Endodermal cell (in vitro differentiated cells): ENCODE measurements around the gene RABL3. TPM values are rescaled to one million over a fixed set of nuclear protein-coding genes. Genes with fewer than 3 reads are reported as not detected.

Experiments
- DNase-seq: peaks from one replicate; pipeline ENCODE4 v3.0.0-alpha.2; 2017
- H3K27ac ChIP-seq: 2 replicates; pipeline ENCODE4 v1.5.1; 2013; ENCODE audit warnings: mild to moderate bottlenecking, low read depth, low read length, moderate library complexity
- H3K27me3 ChIP-seq: 2 replicates; pipeline ENCODE4 v1.6.1; 2013; ENCODE audit warnings: mild to moderate bottlenecking, low read length, moderate library complexity; ENCODE audit not compliant: insufficient read depth, control insufficient read depth, poor library complexity, severe bottlenecking
- H3K36me3 ChIP-seq: 2 replicates; pipeline ENCODE4 v1.7.0; 2013; ENCODE audit warnings: mild to moderate bottlenecking, low read length, moderate library complexity; ENCODE audit not compliant: control insufficient read depth, insufficient read depth
- H3K4me1 ChIP-seq: one replicate; pipeline ENCODE4 v1.7.0; 2013; ENCODE audit warnings: low read length; ENCODE audit not compliant: control insufficient read depth, insufficient read depth
- H3K4me3 ChIP-seq: 2 replicates; pipeline ENCODE4 v1.5.1; 2013; ENCODE audit warnings: mild to moderate bottlenecking, low read length, moderate library complexity
- H3K9ac ChIP-seq: 2 replicates; pipeline ENCODE4 v1.6.1; 2013; ENCODE audit warnings: mild to moderate bottlenecking, low read length, moderate library complexity; ENCODE audit not compliant: poor library complexity, severe bottlenecking; ENCODE audit errors: extremely low read depth
- H3K9me3 ChIP-seq: 2 replicates; pipeline ENCODE4 v1.6.1; 2013; ENCODE audit warnings: mild to moderate bottlenecking, low read length, moderate library complexity; ENCODE audit not compliant: control insufficient read depth
- H3K27ac Mint-ChIP-seq: 2 replicates; pipeline ENCODE4 v1.8.0; 2020; ENCODE audit warnings: mixed read lengths
- H3K27me3 Mint-ChIP-seq: 2 replicates; pipeline ENCODE4 v1.8.0; 2021; ENCODE audit warnings: mild to moderate bottlenecking, mixed read lengths; ENCODE audit not compliant: insufficient read depth
- H3K36me3 Mint-ChIP-seq: 2 replicates; pipeline ENCODE4 v1.8.0; 2020; ENCODE audit warnings: low read depth, mixed read lengths
- H3K4me1 Mint-ChIP-seq: 2 replicates; pipeline ENCODE4 v1.8.0; 2020; ENCODE audit warnings: mixed read lengths
- H3K4me3 Mint-ChIP-seq: 2 replicates; pipeline ENCODE4 v1.8.0; 2020; ENCODE audit warnings: mild to moderate bottlenecking, moderate library complexity, mixed read lengths
- H3K9me3 Mint-ChIP-seq: 2 replicates; pipeline ENCODE4 v1.8.0; 2020; ENCODE audit warnings: mild to moderate bottlenecking, mixed read lengths
- WGBS, 2 experiments: methylation state at CpG; one replicate each; pipeline versions ENCODE4 v1.1.5 to v1.1.7; 2013; ENCODE audit warnings: missing lambda C conversion rate in 2 of 2, mixed read lengths in 1 of 2; ENCODE audit not compliant: insufficient coverage in 1 of 2, insufficient read length in 1 of 2; 5-methylcytosine and 5-hydroxymethylcytosine counted together
- total RNA-seq, 2 donors: library from RNA; stranded (reverse); fragmentation: NEBNext Ultra II Directional in 1 of 2; extraction: Animal tissue kit (Norgen Biotek cat#: 25700) in 1 of 2; gene quantifications; 2 replicates in 1 of 2; 3 replicates in 1 of 2; pipeline ENCODE4 v1.2.1, GENCODE V29; 2021
- TF ChIP-seq, protein P1 (sequence below): fragments of 200-600 bp; sonication (generic); conservative IDR thresholded peaks from 2 replicates; pipeline ENCODE4 v1.5.0; 2021; ENCODE audit warnings: antibody characterized with exemption, mild to moderate bottlenecking

The RABL3 gene
- total RNA-seq, 2 donors from 2014 or later: 19.6 to 23.0 TPM

DNA sequence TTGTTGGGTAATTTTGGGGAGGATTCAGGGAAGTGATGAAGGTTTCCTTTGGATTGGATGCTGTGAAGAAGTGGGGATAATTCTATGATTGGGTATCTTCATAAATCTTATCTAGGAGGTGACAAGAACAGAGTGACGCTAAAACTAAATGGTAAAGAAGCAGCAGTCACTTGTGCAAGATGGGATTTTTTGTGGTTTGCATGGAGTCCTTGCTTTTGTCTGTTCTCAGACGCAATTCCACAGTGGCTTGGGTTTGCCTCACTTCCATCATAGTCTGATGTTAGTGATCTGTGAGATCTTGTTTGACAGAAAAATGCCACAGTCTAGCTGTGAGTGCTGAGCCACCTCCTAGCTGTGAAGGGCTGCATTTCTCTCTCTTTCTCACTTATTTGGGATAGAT, 27.1 kb upstream of the RABL3 start:
- H3K27me3 Mint-ChIP-seq: no peaks in the 10 kb centered on the region
- H3K36me3 Mint-ChIP-seq: peaks cover 9% of the 10 kb centered on the region
- DNase-seq: no peak
- TF ChIP-seq, protein P1, sequence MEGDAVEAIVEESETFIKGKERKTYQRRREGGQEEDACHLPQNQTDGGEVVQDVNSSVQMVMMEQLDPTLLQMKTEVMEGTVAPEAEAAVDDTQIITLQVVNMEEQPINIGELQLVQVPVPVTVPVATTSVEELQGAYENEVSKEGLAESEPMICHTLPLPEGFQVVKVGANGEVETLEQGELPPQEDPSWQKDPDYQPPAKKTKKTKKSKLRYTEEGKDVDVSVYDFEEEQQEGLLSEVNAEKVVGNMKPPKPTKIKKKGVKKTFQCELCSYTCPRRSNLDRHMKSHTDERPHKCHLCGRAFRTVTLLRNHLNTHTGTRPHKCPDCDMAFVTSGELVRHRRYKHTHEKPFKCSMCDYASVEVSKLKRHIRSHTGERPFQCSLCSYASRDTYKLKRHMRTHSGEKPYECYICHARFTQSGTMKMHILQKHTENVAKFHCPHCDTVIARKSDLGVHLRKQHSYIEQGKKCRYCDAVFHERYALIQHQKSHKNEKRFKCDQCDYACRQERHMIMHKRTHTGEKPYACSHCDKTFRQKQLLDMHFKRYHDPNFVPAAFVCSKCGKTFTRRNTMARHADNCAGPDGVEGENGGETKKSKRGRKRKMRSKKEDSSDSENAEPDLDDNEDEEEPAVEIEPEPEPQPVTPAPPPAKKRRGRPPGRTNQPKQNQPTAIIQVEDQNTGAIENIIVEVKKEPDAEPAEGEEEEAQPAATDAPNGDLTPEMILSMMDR: peak; percentile 19
- Histone ChIP-seq H3K27me3 (no peaks in the 10 kb centered on the region), H3K4me3 (no peak overlapping the region), H3K4me1 (no peaks in the 10 kb centered on the region), H3K9me3 (no peaks in the 10 kb centered on the region), H3K9ac (no peak overlapping the region), H3K36me3 (peaks cover 28% of the 10 kb centered on the region), H3K27ac (no peak overlapping the region)
- H3K4me3 Mint-ChIP-seq: no peak overlapping the region
- 85 to 100% methylated on average over 1 to 2 of the region's 2 CpGs for WGBS, 2 experiments
- H3K4me1 Mint-ChIP-seq: peaks cover 7% of the 10 kb centered on the region
- no peaks in the 10 kb centered on the region for H3K9me3 Mint-ChIP-seq
- no peak overlapping the region for H3K27ac Mint-ChIP-seq

DNA sequence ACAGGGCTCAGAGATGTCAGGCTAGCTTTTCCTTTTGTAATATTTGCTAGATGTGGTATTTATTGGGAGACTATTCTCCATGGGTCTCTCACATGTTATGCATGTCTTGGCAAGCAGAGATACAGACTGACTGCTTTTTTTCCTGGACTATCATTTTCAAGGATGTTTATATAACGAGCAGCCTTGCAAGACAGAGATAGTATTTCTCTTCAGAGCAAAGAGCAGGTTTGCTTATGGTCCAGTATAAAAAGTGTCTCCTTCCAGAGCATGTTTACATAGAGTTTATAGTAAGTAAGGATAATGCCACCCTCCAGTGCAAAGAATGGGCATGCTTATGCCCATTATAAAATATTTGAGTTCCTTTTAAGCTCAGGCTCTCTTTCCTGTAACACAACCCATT, 24.8 kb upstream of the RABL3 start:
- H3K9ac ChIP-seq: no peak overlapping the region
- 100% methylated on average over 1 of the region's 1 CpG; no CpG with 5 or more reads in 1 of the 2 experiments for WGBS, 2 experiments
- no peaks in the 10 kb centered on the region for H3K9me3 ChIP-seq
- no peaks in the 10 kb centered on the region for H3K27me3 Mint-ChIP-seq
- H3K36me3 ChIP-seq: peaks cover 15% of the 10 kb centered on the region
- H3K4me3 Mint-ChIP-seq: no peak overlapping the region
- no peak for DNase-seq
- H3K36me3 Mint-ChIP-seq: peaks cover 4% of the 10 kb centered on the region
- no peaks in the 10 kb centered on the region for H3K9me3 Mint-ChIP-seq
- no peaks in the 10 kb centered on the region for H3K27me3 ChIP-seq
- H3K27ac ChIP-seq: no peak overlapping the region
- no peak overlapping the region for H3K4me3 ChIP-seq
- H3K27ac Mint-ChIP-seq: no peak overlapping the region
- TF ChIP-seq, protein P1: no peak
- no peaks in the 10 kb centered on the region for H3K4me1 ChIP-seq
- peaks cover 18% of the 10 kb centered on the region for H3K4me1 Mint-ChIP-seq

DNA sequence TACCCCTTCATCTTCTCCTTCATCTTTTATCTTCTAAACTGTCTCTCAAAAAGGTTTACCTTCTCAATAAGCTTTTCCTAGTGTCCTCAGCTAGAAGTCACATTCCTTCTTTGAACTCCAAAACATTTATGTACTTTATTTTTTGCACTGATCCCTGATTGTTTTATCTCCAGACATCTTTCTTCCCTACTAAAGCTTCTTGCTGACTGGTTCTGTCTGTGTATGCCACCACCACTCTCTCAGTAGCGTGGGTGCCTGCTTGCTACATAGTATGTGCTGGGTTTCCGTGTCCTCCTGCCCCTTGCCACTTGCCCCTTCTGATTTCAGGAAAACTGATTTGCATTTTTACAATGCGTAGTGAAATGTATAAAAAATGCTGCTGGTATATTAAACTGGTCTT, 24.3 kb upstream of the RABL3 start:
- H3K4me1 ChIP-seq: no peaks in the 10 kb centered on the region
- peaks cover 10% of the 10 kb centered on the region for H3K36me3 ChIP-seq
- Mint-ChIP-seq H3K4me1 (peaks cover 18% of the 10 kb centered on the region), H3K9me3 (no peaks in the 10 kb centered on the region), H3K36me3 (peaks cover 4% of the 10 kb centered on the region), H3K4me3 (no peak overlapping the region), H3K27ac (no peak overlapping the region), H3K27me3 (no peaks in the 10 kb centered on the region)
- TF ChIP-seq, protein P1: no peak
- DNase-seq: no peak
- H3K27ac ChIP-seq: no peak overlapping the region
- H3K4me3 ChIP-seq: no peak overlapping the region
- H3K9ac ChIP-seq: no peak overlapping the region
- WGBS, 2 experiments: 82% methylated on average over 2 to 3 of the region's 3 CpGs
- H3K9me3 ChIP-seq: no peaks in the 10 kb centered on the region
- H3K27me3 ChIP-seq: no peaks in the 10 kb centered on the region
